ENCODE results near the gene FN3K. TPM values are rescaled to one million over a fixed set of nuclear protein-coding genes. Genes with fewer than 3 reads are reported as not detected.
"Not testable (repeated sequence)": the region's sequence is repeated elsewhere in the genome, so short reads cannot be mapped to it uniquely, and the experiment has no call there.

FN3K gene
- polyA plus RNA-seq, 1 donor: 23.1 TPM

GRCh38 chr17:82737967-82738877 is 2.8 kb downstream of the FN3K start:
- DNase-seq: no peak

DNA sequence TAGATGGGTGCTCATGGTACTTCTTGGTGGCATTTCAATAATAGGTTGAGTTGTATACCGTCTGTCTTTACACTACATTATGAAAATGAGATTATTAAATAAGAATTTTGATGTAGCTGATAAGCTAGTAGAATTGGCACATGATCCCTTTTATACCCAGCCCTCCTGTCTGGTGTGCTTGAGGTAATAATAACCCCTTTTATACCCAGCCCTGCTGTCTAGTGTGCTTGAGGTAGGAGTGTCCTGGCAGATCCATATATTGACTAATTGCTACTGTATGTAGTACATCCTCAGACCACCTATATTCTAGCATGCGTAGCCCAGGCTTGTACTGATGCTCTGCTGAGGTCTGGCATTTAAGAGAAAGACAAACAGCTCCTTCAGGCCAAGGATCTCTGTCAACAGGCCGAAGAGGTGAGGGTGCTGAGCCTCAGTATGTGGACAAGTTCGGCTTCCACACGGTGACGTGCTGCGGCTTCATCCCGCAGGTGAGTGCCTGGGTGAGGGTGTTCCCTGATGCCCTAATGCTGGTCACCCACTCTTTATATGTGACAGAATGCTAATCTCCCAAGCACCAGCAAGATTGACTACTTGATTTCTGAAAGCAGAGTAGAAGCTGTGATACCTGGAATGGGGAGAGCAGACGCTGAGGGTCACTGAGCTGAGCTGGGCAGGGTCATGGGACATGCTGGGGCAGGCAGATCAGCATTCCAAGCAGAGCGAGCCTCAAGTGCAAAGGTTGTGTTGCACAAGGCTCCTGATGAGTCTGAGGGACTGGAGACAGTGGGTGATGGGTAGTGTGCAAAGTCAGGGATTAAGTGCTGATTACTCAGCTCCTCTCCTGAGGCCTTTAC is 5.7 kb downstream of the FN3K start:
- no peak for DNase-seq

DNA sequence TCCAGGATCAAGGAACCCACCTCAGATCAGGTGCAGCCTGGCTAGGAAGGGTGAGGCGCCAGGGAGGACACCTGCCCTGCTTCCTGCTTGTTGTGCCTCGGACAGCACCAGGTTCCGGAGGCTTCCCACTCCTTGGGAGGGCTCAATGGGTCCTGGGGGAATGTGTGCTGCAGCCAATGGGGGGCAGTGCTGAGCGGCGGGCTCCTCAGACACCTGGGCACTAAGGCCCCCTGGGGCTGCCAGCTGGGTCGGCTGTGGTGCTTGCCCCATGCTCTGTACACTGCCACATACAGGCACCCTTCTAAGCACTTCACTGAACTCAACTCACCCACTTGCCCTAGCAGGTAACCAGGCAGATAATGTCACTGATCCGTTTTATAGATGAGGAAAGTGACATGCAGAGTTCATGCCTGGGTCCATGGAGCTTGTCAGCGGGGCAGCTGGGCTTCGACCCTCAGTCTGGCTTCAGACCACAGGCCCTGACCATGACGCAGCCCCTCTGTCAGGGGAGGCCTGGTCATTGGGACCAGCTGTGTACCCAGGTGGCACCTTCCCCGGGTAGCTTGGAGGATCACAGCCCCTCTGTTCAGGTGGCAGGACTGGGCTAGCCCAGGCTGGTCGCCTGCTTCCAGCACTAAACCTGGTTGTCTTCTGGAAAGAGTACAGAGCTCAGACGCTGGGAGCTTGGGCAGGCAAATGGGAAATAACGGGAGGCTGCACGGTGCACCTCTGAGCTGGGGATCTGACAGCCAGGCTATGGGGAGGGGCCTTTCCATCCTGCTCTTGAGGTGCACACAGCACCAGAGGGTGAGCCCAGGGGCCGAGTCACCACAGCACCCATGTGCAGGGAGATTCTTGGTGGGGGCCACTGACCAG is 8.2 kb downstream of the FN3K start:
- no peak for DNase-seq

GRCh38 chr17:82744736-82745135 is 9.3 kb downstream of the FN3K start:
- DNase-seq: not testable (repeated sequence)

- no peak for DNase-seq
These were observed 10.1 kb downstream of the FN3K start for GRCh38 chr17:82745524-82745923.

DNA sequence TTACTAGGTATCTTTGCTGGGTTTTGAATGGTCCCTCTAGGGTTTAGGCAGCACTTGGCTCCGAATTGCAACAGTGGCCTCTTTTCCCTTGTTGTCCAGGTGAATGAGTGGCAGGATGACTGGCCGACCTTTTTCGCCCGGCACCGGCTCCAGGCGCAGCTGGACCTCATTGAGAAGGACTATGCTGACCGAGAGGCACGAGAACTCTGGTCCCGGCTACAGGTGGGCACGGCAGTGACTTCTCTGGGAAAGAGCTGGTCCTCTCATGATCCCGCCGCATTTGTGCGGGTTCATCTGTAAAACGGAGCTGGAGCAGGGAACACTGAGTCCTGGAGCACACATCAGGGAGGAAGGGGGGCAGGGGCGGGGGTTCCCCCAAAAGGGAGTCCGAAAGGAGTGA is 13.3 kb downstream of the FN3K start:
- no peak for DNase-seq

DNA sequence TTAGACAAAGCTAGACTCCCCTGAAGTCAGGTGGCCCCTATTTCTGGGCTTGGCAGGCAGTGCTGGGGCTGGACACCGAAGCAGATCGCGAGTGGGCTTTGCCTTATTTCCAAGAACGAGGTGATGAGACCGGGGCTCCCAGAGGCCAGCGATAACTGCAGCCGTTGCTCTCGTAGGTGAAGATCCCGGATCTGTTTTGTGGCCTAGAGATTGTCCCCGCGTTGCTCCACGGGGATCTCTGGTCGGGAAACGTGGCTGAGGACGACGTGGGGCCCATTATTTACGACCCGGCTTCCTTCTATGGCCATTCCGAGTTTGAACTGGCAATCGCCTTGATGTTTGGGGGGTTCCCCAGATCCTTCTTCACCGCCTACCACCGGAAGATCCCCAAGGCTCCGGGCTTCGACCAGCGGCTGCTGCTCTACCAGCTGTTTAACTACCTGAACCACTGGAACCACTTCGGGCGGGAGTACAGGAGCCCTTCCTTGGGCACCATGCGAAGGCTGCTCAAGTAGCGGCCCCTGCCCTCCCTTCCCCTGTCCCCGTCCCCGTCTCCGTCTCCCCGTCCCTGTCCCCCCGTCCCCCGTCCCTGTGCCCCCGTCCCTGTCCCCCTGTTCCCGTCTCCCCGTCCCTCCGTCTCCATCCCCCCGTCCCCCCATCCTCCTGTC is 15.0 kb downstream of the FN3K start:
- DNase-seq: no peak

DNA sequence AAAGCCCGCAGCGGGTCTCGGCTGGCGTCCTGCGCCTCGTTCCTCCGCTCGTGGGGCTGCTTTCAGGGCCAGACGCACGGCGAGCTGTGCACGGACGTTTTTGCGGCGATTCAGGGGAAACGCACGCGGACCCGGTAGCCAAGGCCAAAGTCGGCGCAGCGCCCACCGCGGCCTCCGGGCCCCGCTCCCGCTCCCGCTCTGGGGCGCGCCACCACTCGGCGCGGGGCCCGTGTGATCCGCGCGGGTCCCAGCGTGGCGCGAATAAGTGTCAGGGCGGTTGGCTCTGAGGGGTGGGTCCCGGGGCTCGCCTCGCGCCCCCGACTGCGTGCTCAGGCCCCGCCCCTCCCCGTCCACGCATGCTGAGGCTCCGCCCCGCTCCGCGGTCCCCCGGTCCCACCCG is 15.8 kb downstream of the FN3K start:
- DNase-seq: peak; percentile 63

- peak; percentile 94 for DNase-seq
These were observed 16.4 kb downstream of the FN3K start, which contains the start of gene TBCD for GRCh38 chr17:82751571-82752370. TBCD (plus strand) TSS chr17:82752065; CDS start chr17:82752194, 129 bp downstream.

GRCh38 chr17:82752371-82753200 is 17.2 kb downstream of the FN3K start:
- DNase-seq: no peak

- no peak for DNase-seq
These were observed 17.7 kb downstream of the FN3K start for GRCh38 chr17:82753201-82753464.

GRCh38 chr17:82754297-82755208 is 19.1 kb downstream of the FN3K start:
- DNase-seq: no peak

GRCh38 chr17:82756166-82756565 is 20.8 kb downstream of the FN3K start:
- no peak for DNase-seq

- DNase-seq: no peak
These were observed 30.0 kb downstream of the FN3K start for GRCh38 chr17:82765371-82765770.

- no peak for DNase-seq
These were observed 31.8 kb downstream of the FN3K start for GRCh38 chr17:82767041-82767754.

DNA sequence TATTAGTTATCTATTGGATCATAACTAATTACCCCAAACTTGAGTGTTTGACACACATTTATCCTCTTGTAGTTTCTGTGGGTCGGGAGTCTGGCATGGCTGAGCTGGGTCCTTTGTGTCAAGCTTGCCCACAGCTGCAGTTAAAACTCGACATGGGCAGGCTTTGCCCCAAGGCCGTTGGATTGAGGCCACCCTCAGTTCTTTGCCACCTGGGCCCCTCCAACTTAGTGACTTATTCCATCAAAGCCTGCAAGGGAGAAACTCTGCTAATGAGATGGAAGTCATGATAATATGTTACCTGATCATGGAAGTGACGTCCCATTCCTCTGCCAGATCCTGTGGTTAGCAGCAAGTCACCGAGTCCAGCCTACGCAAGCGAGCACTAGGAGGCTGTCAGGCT is 33.6 kb downstream of the FN3K start:
- DNase-seq: no peak

- DNase-seq: no peak
These were observed 36.6 kb downstream of the FN3K start for GRCh38 chr17:82772026-82772425.

DNA sequence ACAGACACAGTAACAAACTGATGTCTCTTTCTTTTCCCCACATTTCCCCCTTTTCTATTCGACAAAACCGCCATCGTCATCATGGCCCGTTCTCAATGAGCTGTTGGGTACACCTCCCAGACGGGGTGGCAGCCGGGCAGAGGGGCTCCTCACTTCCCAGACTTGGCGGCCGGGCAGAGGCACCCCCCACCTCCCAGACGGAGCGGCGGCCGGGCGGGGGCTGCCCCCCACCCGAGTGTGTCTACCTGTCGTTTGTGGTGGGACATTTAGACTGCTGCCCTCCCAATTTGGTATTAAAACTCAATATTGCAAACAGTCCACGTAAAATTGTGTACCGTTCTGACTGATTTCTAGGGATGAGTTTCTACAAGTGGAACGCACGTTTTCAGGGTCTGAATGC is 39.0 kb downstream of the FN3K start:
- not testable (repeated sequence) for DNase-seq
